IPS-NIHi7 (cell line): ENCODE results near the gene HOXA6.

Experiments
- DNase-seq: peaks from one replicate; pipeline ENCODE4 v3.0.0; 2012; ENCODE audit warnings: mixed read lengths; ENCODE audit errors: extremely low spot score

The HOXA6 gene

DNA sequence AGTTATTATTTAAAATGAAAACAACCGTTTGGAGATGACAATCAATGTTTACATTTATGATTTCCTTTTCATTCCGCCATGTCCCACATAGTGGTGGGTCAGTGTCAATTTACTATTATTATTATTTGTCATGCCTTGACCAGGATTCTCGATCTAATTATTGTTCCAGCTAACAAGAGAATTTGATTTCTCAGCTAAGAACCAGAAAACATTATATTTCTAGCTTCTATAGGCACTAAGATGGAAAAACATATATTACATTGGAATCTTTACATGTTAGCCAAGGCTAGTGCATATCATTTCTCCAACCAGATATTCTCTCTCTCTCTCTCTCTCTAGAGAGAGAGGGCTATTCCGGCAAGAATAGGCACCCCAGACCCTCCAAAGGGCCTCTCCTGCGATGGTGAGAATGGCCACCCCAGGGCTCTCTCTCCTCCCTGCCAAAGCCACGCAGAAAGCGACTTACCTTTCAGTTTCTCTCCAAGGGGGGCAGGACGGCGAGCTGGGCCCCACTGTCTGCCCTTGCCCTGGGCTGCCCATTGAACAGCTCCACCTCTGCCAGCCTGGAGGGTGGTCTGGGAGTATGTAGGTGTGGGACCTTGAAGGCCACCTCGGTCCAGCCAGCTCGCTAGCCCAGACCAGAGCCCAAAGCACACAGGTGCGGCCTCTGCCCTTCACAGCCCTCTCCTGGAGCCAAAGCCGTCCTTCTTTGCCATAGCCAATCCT, 2.4 kb upstream of the HOXA6 start:
- DNase-seq, result no peak

DNA sequence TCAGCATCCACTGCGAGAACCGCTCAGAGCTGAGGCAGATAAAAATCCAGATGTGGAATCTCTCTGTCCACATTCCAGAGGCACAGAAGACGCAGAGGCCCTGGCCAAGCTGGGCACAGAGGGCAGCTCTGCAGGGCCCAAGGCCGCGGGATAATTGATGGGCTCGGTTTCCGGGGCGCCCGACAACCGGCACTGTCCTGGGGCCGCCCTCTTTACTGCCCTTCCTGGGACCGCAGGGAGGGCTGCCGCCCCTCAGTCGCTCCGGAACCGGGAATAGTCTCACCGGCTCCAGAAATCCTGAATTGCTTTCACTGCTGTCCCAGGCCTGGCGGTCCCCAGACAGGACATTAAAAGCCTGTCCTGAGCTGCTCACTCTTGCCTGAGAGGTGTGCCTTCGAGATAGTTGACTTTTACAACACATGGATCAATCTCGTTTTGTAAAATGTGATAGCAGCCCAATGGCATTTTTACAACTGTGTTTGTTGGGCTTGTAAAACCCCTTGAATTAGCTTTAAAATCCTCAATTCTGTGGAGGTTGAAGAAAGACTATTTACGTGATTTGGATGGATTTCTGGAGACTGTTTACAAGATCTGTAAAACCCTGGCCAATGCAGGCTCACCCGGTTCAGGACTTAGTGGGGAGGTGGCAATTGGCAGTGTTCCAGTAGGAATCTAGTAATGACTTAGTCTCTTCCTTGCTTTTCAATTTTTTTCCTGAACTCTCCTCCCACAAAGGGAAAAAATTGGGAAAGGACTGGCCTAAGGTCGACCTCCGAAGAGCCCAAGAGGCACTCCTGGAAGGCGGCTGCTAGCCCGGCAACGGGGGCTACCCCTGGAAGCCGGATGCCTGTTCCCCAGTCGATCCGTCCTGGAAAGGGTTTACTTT, 1.4 kb upstream of the HOXA6 start:
- DNase-seq, result no peak

DNA sequence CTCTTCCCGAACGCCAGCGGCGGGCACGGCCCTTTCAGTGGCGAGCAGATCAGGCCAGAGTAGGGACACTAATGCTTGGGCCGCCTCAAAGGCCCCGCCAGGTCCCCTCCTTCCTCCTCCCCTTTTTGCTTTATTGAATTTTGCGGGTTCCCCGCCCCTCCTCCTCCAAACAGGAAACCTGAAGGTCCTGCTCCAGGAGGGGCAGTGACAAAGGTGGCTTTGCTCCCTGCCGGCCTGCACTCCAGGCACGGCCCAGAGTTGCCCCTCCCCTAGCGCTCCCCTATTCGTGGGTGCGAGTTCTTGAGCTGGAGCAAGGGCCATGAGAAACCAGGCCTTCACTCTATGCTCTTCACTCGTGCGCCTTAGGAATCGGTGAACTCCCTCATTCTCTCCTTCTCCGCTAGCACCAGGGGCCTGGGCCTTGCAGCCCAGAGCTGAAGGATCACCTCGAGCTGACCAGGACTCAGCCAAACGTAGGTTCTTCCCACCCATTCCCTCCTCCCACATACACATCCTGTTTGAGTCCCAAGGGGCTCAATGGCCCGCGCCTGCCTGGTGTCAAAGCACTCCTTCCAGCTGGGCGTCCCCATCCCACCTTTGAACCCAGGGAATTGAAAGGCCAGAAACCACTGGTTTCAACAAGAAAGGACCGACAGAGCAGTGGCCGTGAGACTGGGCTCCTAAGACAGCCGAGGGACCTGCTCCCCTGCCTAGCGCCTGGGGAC, 619 bp upstream of the HOXA6 start:
- DNase-seq, result no peak

DNA sequence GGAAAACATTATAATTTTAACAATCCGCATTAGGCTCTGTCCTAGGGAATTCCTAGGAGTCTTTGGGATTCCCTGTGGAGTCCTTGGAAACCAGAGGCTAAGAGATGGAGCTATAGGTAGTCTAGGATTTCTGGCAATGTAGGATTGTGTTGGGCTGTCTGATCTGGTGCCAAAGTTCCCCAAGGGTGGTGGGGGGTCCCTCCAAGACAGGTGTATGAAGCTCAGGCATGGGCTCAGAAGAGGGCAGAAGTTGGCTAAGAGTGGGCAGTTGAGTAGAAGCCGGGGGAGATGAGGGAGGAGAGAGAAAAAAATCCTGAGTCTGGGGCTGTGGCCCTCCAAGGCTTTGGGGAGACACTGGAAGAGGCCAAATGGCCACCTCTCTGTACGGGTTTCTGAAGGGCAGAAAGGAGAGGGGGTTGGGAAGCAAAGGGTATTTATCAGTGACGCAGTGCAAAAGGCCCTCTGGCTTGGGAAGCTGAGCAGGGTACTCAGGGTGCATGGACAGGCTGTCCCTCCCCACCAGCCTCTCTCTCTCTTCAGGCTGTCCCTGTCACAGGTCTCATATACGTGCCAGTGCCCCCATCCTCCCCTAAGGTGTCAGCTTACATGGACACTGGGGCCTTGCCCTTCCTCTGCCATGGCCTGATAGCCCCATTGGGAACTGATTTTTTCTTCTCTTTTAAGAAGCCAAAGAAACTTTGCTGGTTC, 929 bp downstream of the HOXA6 start:
- DNase-seq, result no peak

DNA sequence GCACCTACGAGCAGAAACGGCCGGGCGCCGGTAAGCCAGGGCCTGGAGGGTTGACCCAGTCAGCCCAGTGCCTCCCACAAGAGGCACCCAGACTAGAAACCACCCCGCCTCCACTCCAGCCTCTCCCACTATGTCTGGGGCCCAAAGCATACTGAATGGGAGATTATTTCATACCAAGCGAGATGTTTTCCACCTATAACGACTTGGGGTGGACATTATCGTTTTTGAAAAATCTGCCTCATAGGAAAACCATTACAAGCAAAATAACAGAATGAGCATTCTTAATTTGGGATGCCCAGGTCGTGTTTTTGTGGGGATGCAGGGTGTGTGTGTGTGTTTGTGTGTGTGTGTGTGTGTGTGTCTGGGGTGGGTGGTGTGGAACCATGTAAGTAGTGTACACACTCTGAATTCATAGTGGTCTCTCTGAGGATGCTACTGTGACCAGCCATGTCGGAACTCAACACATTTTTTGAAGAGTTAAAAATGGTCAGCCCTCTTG, 1.6 kb downstream of the HOXA6 start:
- DNase-seq, result no peak

DNA sequence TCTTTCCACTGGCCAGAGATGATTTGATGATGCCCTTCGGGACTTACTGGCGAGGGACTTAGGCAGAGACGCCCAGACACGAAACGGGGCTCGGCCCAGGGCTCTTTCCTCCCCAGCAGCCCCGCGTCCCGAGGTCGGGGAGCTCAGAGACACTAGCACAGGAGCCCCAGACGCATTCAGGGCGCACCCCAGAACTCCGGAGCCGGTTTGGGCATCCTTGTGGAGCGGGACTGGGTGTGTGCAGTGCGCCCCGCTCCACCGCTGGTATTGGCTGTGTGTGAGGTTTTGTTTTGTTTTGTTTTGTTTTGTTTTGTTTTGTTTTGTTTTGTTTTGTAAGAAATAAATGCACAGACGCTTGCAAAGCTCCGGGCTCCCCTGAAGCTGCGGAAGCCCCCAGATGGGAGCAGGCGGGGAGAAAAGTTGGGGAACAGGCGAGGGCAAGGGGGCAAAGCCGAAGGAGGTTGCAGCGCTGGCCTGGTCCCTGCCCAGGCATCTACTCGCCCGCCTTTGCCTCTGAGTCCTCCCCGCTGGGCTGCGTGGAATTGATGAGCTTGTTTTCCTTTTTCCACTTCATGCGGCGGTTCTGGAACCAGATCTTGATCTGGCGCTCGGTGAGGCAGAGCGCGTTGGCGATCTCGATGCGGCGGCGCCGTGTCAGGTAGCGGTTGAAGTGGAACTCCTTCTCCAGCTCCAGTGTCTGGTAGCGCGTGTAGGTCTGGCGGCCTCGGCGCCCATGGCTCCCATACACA, 2.2 kb downstream of the HOXA6 start:
- no peak for DNase-seq

DNA sequence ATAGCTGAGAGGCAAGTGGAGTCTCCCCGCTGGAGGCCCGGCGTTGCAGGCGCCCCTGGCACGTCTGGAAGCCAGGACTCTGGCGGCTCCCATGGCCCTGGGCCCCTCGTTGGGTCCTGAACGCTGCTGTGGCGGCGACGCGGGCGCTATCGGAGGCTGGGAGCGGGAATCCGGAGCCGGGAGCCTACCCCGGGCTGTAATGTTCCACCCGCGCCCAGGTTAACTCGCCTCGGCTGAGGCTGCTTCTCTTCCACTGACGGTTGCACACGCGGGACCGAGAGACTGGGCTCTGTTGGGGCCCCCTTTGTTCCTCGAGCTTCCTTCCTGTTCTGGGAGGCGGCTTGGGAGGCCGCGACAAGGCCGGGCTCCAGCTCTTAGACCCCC, 2.8 kb downstream of the HOXA6 start:
- no peak for DNase-seq

DNA sequence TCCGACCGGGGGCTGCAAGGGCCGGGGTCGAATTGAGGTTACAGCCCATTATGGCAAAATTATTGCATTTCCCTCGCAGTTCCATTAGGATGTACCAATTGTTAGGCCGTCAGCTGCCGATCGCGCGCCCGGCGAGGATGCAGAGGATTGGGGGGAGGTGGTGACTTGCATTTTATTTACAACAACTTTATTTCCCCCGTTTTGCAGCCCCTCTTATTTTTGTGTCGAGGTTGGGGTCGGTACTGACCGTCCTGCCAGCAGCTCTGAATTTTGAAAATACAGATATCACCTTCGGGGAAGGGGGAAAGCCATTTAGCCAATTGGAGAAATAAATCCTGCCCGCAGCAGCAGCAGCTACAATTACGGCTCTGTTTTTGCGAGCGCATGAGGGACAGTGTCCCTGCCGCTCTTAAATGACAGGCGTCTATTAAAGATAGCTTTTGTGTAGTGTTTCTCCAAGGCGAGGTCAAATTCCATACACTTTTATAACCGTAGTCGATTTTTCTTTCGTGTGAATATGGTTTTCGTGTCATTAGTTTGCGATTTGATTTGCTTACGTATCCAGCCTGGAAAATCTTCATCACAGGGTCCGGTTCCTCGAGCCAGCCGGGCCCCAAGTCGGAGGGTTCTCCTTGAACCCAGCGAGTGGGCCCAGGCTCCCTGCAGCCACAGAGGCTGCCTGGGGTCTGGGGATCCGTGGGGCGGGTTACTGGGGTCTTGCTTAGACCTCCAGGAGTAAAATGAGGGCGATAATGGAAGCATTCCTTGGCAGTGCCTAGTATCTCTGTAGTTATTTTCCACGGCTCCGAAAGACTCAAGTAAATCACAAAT, 3.4 kb downstream of the HOXA6 start:
- DNase-seq, result no peak

DNA sequence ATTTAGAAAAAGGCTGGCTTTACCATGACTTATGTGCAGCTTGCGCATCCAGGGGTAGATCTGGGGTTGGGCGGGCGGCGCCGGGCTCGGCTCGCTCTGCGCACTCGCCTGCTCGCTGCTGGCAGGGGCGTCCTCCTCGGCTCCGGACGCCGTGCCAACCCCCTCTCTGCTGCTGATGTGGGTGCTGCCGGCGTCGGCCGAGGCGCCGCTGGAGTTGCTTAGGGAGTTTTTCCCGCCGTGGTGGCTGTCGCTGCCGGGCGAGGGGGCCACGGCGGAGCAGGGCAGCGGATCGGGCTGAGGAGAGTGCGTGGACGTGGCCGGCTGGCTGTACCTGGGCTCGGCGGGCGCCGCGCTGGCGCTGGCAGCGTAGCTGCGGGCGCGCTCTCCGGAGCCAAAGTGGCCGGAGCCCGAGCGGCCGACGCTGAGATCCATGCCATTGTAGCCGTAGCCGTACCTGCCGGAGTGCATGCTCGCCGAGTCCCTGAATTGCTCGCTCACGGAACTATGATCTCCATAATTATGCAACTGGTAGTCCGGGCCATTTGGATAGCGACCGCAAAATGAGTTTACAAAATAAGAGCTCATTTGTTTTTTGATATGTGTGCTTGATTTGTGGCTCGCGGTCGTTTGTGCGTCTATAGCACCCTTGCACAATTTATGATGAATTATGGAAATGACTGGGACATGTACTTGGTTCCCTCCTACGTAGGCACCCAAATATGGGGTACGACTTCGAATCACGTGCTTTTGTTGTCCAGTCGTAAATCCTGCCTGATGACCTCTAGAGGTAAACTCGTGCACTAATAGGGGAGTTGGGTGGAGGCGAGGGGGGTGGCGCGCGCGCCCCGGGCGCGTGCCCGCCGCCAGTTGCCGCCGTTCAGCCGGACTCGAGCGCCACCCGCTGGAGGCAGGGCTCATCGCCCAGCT, 4.3 kb downstream of the HOXA6 start, which contains the start of gene HOXA5:
Gene HOXA5 (minus strand): TSS at position 659 of the 927 bp plus-strand sequence. CDS start 74 bp downstream, at position 585.
- peak; percentile 87 for DNase-seq

DNA sequence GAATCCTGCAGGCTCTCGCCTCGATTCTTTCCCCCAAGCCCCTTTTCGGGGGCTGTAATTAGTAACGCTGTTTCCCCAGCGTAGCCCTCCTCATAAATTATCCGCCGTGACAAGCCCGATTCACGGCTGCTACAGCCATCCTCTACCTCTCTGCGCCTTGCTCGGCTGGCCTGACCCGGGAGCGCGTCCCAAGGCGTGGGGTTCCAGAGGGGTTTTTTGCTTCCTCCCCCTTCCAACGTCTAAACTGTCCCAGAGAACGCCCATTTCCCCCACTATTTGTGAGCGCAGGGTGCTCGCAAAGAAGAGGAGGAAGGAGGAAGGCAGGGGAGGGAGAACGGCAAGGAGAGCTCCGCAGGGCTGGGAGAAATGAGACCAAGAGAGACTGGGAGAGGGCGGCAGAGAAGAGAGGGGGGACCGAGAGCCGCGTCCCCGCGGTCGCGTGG, 5.0 kb downstream of the HOXA6 start:
- DNase-seq, result no peak

DNA sequence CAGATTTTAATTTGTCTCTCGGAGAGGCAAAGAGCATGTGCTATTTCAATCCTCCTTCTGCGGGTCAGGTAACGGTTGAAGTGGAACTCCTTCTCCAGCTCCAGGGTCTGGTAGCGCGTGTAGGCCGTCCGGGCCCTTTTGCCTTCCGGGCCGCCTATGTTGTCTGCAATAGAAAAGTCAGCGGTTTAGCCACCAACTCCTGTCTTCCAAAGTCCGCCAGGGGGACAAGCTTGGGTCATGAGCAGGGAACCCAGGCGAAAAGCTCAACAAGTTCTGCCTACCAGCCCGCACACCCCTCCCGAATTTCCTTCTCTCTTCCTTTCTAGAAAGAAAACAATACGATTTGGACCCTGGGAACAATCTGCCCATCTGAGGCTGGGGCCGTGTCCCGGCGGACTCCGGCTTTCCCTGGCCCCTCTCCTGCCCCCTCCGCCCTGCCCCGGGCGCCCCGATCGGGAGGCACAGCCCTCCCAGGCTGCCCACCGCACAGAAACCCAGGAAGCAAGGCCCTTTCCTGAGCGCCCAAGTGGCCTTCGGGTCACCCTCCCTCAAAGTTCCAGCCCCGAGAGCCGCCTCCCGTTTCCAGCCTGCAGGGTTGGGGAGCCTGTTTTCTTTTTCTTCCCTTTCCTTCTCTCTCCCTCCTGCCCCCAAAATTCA, 5.5 kb downstream of the HOXA6 start:
- no peak for DNase-seq

DNA sequence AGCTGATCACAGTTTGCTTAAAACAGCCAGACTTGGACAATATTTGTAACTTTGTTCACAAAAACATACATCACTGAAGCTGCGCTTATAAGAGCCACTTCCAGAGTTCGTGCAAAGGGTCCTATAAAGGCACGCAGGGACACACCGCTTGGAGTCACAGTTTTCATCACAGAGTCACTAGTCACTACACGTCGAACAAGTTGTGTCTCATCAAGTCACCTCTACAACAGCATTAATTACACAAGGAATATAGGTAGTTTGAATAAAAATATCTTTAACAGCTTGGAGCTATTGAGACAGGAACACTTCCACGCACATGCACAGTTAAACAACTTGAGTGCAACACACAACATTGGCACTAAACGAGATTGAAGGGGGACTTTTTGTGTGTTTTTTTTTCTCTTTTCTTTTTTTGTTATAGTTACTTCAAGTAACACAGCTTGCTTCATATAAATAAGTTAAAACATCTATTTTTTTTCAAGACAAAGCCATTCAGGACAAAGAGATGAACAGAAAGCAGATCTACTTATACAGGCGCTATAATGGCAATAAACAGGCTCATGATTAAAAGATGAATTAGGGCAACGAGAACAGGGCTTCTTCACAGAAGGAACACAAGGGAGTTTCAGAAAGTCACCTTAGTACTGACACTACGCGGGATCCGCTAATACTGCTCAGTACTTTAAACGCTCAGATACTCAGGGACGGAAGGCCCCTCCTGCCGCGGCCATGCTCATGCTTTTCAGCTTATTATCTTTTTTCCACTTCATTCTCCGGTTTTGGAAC, 6.2 kb downstream of the HOXA6 start:
- DNase-seq, result no peak

DNA sequence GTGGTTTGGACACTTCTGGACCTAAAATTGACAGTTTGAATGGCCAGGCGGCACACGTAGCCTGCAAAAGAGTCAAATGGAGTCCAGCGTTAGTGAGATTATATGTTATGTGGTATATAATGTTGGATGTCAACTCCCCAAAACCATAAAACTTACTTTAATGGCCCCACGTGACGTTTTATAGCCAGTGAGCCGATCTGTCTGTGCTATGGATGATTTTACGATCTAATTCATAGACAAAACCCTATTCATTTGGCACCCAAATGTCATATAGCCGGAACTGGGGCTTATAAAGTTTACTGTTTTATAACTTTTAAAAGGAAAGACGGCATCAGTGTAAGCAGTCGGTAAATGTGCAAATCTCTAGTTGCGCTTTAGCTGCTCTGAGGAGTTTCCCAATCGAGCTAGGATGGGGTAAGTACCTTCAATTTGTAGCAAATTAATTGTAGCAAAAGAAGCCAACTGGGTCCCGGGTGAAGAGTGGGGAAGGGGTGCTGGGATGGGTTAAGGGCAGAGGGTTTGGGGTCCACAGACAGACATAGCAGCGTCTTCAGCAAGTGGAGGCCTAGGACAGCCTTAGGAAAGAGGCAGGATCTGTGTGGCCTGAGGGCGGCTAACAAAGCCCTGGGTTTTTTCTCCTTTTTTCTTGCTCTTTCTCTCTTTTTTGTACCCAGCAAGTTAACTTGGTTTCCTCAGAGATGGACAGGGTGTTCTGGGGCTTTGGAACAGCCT, 7.3 kb downstream of the HOXA6 start:
- DNase-seq, result no peak

DNA sequence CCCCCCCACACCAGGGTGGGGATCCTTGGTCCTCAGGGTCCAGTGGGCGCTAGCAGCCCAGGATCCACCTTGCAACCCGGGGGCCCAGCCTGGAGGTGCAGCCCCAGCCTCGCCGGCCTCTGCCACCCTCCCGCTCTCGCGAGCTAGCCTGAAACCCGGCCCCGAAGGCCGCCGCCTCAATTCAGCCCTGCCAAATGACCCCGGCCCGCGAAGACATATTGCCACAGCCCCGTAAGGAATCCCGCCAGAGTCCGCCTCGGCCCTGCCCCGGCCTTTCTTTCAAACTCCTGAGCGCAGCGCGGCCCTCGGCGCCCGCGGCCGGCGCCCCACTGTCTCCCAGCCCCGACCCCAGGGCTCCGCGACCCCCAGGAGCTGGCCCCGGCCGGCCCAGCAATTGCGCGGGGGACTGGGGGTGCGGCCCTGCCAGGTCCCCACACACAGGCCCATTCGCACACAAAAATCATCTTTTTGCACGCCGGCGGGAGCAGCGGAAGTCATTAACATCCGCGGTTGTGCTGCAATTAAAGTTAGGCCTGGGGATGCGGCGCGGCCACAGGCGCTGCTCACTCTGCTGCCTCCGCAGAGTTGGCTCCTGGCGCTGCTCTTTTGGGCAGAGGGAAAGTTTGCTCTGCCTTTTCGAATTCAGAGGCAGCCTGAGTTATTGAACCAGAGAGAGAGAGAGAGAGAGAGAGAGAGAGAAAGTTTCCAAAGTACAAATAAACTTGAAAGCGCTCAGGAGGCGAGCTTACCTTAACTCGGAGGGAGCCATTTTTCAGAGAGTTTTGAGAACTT, 8.0 kb downstream of the HOXA6 start:
- DNase-seq, result no peak

DNA sequence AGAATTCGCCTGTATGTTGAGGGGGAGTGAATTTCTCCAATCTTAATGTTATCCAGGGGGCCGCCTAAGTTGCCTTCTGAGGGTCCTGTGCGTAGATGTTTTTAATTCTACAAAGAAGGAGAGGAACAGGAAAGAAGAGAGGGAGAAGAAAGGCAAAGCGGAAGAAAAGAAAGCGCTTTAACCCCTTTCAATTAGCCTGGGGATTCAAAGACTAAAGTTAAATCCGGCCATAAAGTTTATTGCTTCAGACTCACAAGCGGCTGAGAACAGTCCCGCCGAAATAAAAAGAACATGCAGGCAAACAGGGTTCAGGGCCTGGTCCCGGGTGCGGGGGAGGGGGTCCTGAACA, 8.6 kb downstream of the HOXA6 start:
- DNase-seq, result no peak

DNA sequence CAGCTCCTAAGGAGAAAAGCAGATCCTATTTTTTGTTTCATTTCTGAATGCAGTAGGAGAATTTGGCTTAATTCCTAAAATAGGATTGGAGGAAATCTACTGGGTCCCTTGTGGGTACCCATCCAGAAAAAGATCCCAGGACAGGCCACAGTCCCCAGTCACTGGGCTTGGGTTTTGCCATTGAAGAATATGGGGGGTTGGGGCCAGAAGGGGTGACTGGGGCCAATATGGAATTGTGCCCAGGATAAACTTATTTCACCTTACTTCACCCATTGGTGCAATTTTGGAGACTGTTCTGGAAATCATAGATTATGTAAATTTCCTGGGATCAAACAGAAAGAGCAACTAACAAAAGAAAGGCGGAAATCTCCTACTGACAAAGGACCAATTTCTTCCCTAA, 9.1 kb downstream of the HOXA6 start:
- no peak for DNase-seq
